IMR-90 (cell line): Measurements from ENCODE around the gene ACAA2. TPM values are rescaled to one million over a fixed set of nuclear protein-coding genes. Genes with fewer than 3 reads are reported as not detected.

Source experiments
- ATAC-seq: fragments of 200-7000 bp; cut with Tn5 transposase; 2 replicates; pipeline ENCODE4 v1.9.1; 2020; ENCODE audit warnings: low read depth, mild to moderate bottlenecking, moderate library complexity
- BruUV-seq: library from RNA; stranded (reverse); fragments of 400-500 nt; replicated peaks from 2 replicates; lab custom pipeline; 2021; lab: Mats Ljungman, UMichigan
- CTCF ChIA-PET: fragments of 300-600 bp; formaldehyde crosslinking; extraction: SDS; loops from one replicate; lab custom pipeline; 2021; ENCODE audit warnings: antibody characterized with exemption; lab: Yijun Ruan, JAX
- POLR2A ChIA-PET: fragments of 300-600 bp; sonication (Branson Sonifier 250); formaldehyde crosslinking; loops from one replicate; lab custom pipeline; 2022; ENCODE audit warnings: antibody characterized with exemption; ENCODE audit not compliant: unreplicated experiment; lab: Charles Lee
- DNase-seq: peaks from one replicate; pipeline ENCODE4 v3.0.0; 2013
- H2AFZ ChIP-seq: replicated peaks from 2 replicates; pipeline ENCODE3; 2013; ENCODE audit warnings: low read length, mild to moderate bottlenecking; ENCODE audit not compliant: poor library complexity
- H2AK5ac ChIP-seq: 2 replicates; pipeline ENCODE4 v1.6.1; 2013; ENCODE audit warnings: low read depth, low read length, inconsistent platforms
- H2AK9ac ChIP-seq: replicated peaks from 2 replicates; pipeline ENCODE3; 2013; ENCODE audit warnings: mild to moderate bottlenecking, low read depth, low read length, moderate library complexity; ENCODE audit not compliant: poor library complexity
- H2BK120ac ChIP-seq: 2 replicates; pipeline ENCODE4 v1.6.1; 2013; ENCODE audit warnings: low read depth, low read length, inconsistent platforms
- H2BK15ac ChIP-seq: 3 replicates; pipeline ENCODE4 v1.6.1; 2013; ENCODE audit warnings: low read depth, low read length, inconsistent platforms
- H2BK20ac ChIP-seq: 2 replicates; pipeline ENCODE4 v1.6.1; 2013; ENCODE audit warnings: low read depth, mild to moderate bottlenecking, inconsistent platforms, low read length, moderate library complexity
- H2BK5ac ChIP-seq: 2 replicates; pipeline ENCODE4 v1.6.1; 2013; ENCODE audit warnings: mild to moderate bottlenecking, low read depth, low read length, inconsistent platforms; ENCODE audit not compliant: poor library complexity, severe bottlenecking
- H3K14ac ChIP-seq: replicated peaks from 2 replicates; pipeline ENCODE4 v1.6.1; 2013; ENCODE audit warnings: low read depth, low read length, inconsistent platforms
- H3K18ac ChIP-seq: 2 replicates; pipeline ENCODE4 v1.6.1; 2013; ENCODE audit warnings: low read depth, low read length, control low read depth
- H3K23ac ChIP-seq: 2 replicates; pipeline ENCODE4 v1.6.1; 2013; ENCODE audit warnings: low read depth, low read length, inconsistent platforms
- H3K27ac ChIP-seq: 2 replicates; pipeline ENCODE4 v1.5.1; 2013; ENCODE audit warnings: mild to moderate bottlenecking, control low read depth, low read length; ENCODE audit not compliant: insufficient read depth
- H3K27me3 ChIP-seq: 2 replicates; pipeline ENCODE4 v1.6.1; 2013; ENCODE audit warnings: low read length; ENCODE audit not compliant: control insufficient read depth, insufficient read depth
- H3K36me3 ChIP-seq: 2 replicates; pipeline ENCODE4 v1.6.1; 2013; ENCODE audit warnings: low read length, mixed read lengths; ENCODE audit not compliant: control insufficient read depth, insufficient read depth
- H3K4ac ChIP-seq: 2 replicates; pipeline ENCODE4 v1.6.1; 2013; ENCODE audit warnings: low read depth, low read length, inconsistent platforms
- H3K4me1 ChIP-seq: 2 replicates; pipeline ENCODE4 v1.6.1; 2013; ENCODE audit warnings: low read length, mixed read lengths; ENCODE audit not compliant: control insufficient read depth, insufficient read depth
- H3K4me2 ChIP-seq: 2 replicates; pipeline ENCODE4 v1.6.1; 2013; ENCODE audit warnings: low read depth, mild to moderate bottlenecking, control low read depth, low read length, moderate library complexity
- H3K4me3 ChIP-seq: 2 replicates; pipeline ENCODE4 v1.5.1; 2013; ENCODE audit warnings: low read depth, mild to moderate bottlenecking, control low read depth, low read length, moderate library complexity; ENCODE audit not compliant: insufficient read depth
- H3K56ac ChIP-seq: 2 replicates; pipeline ENCODE4 v1.6.1; 2013; ENCODE audit warnings: low read length, inconsistent platforms; ENCODE audit not compliant: insufficient read depth; ENCODE audit errors: extremely low read depth
- H3K79me1 ChIP-seq, 2 experiments: 2 replicates each; pipeline ENCODE4 v1.6.1; 2013; ENCODE audit warnings: low read length in 2 of 2, inconsistent platforms in 1 of 2, low read depth in 1 of 2
- H3K9ac ChIP-seq: 2 replicates; pipeline ENCODE4 v1.6.1; 2013; ENCODE audit warnings: low read depth, low read length, control low read depth
- H3K9me1 ChIP-seq: 2 replicates; pipeline ENCODE4 v1.6.1; 2013; ENCODE audit warnings: low read length, inconsistent platforms; ENCODE audit not compliant: insufficient read depth
- H3K9me3 ChIP-seq: 2 replicates; pipeline ENCODE4 v1.6.1; 2013; ENCODE audit warnings: low read length; ENCODE audit not compliant: control insufficient read depth, insufficient read depth
- H4K20me1 ChIP-seq: 2 replicates; pipeline ENCODE4 v1.6.1; 2013; ENCODE audit warnings: low read length, inconsistent platforms; ENCODE audit not compliant: insufficient read depth
- H4K5ac ChIP-seq: 2 replicates; pipeline ENCODE4 v1.6.1; 2013; ENCODE audit warnings: mild to moderate bottlenecking, low read depth, low read length, control low read depth
- H4K8ac ChIP-seq, 2 experiments: 2 replicates each; pipeline ENCODE4 v1.6.1; 2013; ENCODE audit warnings: low read depth in 2 of 2, low read length in 2 of 2, control low read depth in 1 of 2, inconsistent platforms in 1 of 2
- H4K91ac ChIP-seq: 2 replicates; pipeline ENCODE4 v1.6.1; 2013; ENCODE audit warnings: low read depth, low read length, inconsistent platforms; ENCODE audit not compliant: insufficient read depth
- BHLHE40 ChIP-seq: fragments of 150-350 bp; IDR thresholded peaks from 2 replicates; pipeline ENCODE4 v1.6.1; 2016; ENCODE audit warnings: mild to moderate bottlenecking, low read depth, low read length
- CEBPB ChIP-seq: IDR thresholded peaks from 2 replicates; pipeline ENCODE4 v1.6.1; 2012; ENCODE audit warnings: low read depth, low read length, improper control_type of control experiment
- FOS ChIP-seq: fragments of 150-350 bp; IDR thresholded peaks from 2 replicates; pipeline ENCODE4 v1.6.1; 2016; ENCODE audit warnings: low read depth, low read length
- MAFK ChIP-seq: IDR thresholded peaks from 2 replicates; pipeline ENCODE4 v1.6.1; 2012; ENCODE audit warnings: low read depth, low read length, improper control_type of control experiment
- MXI1 ChIP-seq: IDR thresholded peaks from 2 replicates; pipeline ENCODE4 v1.6.1; 2012; ENCODE audit warnings: low read depth, mild to moderate bottlenecking, low read length, moderate library complexity, borderline replicate concordance
- NFE2L2 ChIP-seq: fragments of 150-350 bp; IDR thresholded peaks from 2 replicates; pipeline ENCODE4 v1.6.1; 2016; ENCODE audit warnings: low read depth, mild to moderate bottlenecking, low read length
- POLR2A ChIP-seq: IDR thresholded peaks from 2 replicates; pipeline ENCODE4 v1.6.1; 2012; ENCODE audit warnings: mild to moderate bottlenecking, low read depth, low read length
- RCOR1 ChIP-seq: IDR thresholded peaks from 2 replicates; pipeline ENCODE4 v1.6.1; 2012; ENCODE audit warnings: mild to moderate bottlenecking, low read length, improper control_type of control experiment; ENCODE audit not compliant: insufficient replicate concordance
- SMC3 ChIP-seq: fragments of 150-350 bp; IDR thresholded peaks from 2 replicates; pipeline ENCODE4 v1.6.1; 2016; ENCODE audit warnings: low read depth, mild to moderate bottlenecking, antibody characterized with exemption, low read length, moderate library complexity
- WGBS, 2 experiments: methylation state at CpG; one replicate each; pipeline versions ENCODE4 v1.1.5 to v1.1.7; 2013; ENCODE audit warnings: missing lambda C conversion rate in 2 of 2; ENCODE audit not compliant: insufficient read length in 1 of 2; ENCODE audit errors: extremely low coverage in 2 of 2; 5-methylcytosine and 5-hydroxymethylcytosine counted together
- dilution Hi-C: fragments of 300-500 bp; cut with HindIII; formaldehyde crosslinking; loops from one replicate; pipeline ENCODE4 v1.14.3; 2018; ENCODE audit warnings: low sequenced_read_pairs; ENCODE audit not compliant: unreplicated experiment
- in situ Hi-C: fragments of 300-500 bp; cut with MboI; formaldehyde crosslinking; loops from 3 replicates; pipeline ENCODE4 v1.14.3; 2019; ENCODE audit warnings: low sequenced_read_pairs, inconsistent platforms, mixed read lengths
- intact Hi-C: fragments of 100-400 bp; cut with micrococcal nuclease; formaldehyde crosslinking; loops from 2 replicates; pipeline ENCODE4 v1.10.0; 2022
- polyA plus RNA-seq, 3 experiments: library from polyadenylated mRNA; depleted of rRNA; stranded (reverse); fragments of >200 nt; gene quantifications; 2 replicates each; pipeline ENCODE4 v1.2.3, GENCODE V29; 2012; ENCODE audit warnings: low replicate concordance in 1 of 3
- total RNA-seq: library from RNA; depleted of rRNA; stranded (reverse); fragments of >200 nt; gene quantifications from 2 replicates; pipeline ENCODE4 v1.2.3, GENCODE V29; 2012
- TF ChIP-seq, protein P1 (sequence below): fragments of 150-350 bp; IDR thresholded peaks from 2 replicates; pipeline ENCODE4 v1.6.1; 2016; ENCODE audit warnings: low read depth, mild to moderate bottlenecking, low read length, moderate library complexity, borderline replicate concordance
- TF ChIP-seq, protein P2 (sequence below): fragments of 150-350 bp; IDR thresholded peaks from 2 replicates; pipeline ENCODE4 v1.6.1; 2017; ENCODE audit warnings: mild to moderate bottlenecking, antibody characterized with exemption, low read length, low read depth
- TF ChIP-seq, protein P3 (sequence below): conservative IDR thresholded peaks from 2 replicates; pipeline ENCODE4 v1.5.1; 2012; ENCODE audit warnings: mild to moderate bottlenecking, low read depth, low read length, improper control_type of control experiment

Gene ACAA2
- total and polyA plus RNA-seq, 2 of the 4 experiments (the other 2 are of a cell fraction): 24.4 to 61.5 TPM

DNA sequence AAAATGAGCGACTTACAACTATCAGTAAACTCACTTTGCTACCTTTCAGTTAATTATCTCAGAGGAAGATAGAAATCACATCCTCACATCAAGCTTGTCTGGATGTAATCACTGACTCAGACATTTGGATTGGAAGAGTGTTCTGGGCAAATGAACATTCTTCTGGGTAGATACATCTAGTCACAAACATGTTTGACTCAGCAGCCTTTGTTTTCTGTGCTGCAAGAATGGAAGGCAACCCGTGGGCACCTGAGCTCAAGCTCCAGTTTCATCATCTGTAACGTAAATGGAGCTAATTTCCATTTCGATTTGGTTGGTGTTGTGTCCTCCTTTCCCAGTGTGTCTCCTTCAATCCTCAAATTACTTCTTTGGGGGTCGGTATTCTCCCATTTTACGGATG is 58.5 kb downstream of the ACAA2 start:
- intact Hi-C loops (no loop called here), dilution Hi-C loops (no loop called here), in situ Hi-C loops (loop anchor here (10.0 kb wide), 1 partner anchor 190 kb away; the partner anchor contains the start of gene LIPG)
- BruUV-seq: no TSS peak
- Histone ChIP-seq H4K8ac (no peak overlapping the region), H3K9me3 (no peaks in the 10 kb centered on the region), H2AK9ac (no peak overlapping the region), H2AFZ (no peak overlapping the region), H3K4me2 (no peak overlapping the region), H2BK120ac (no peak overlapping the region), H3K56ac (no peak overlapping the region), H3K9ac (no peak overlapping the region), H2AK5ac (no peak overlapping the region), H3K4me3 (no peak overlapping the region), H4K20me1 (no peaks in the 10 kb centered on the region), H2BK15ac (no peak overlapping the region), H3K4ac (no peak overlapping the region), H3K4me1 (no peaks in the 10 kb centered on the region), H4K5ac (no peak overlapping the region), H4K91ac (no peak overlapping the region), H3K18ac (no peak overlapping the region), H3K36me3 (no peaks in the 10 kb centered on the region), H3K79me1 (no peaks in the 10 kb centered on the region), H3K14ac (no peak overlapping the region), H3K23ac (no peak overlapping the region), H2BK20ac (no peak overlapping the region), H3K9me1 (no peaks in the 10 kb centered on the region), H3K27ac (no peak overlapping the region), H3K27me3 (peaks cover 22% of the 10 kb centered on the region), H2BK5ac (no peak overlapping the region)
- ATAC-seq: no peak
- peak; percentile 13 for DNase-seq
- 86% methylated on average over 1 of the region's 6 CpGs; no CpG with 5 or more reads in 1 of the 2 experiments for WGBS, 2 experiments
- POLR2A ChIA-PET: interaction anchor here (0.6 kb wide), 1 partner anchor 767 kb away, joined by 3 read pairs; no protein-coding TSS in a partner anchor
- CTCF ChIA-PET: no interaction called here
- TF ChIP-seq BHLHE40 (no peak), POLR2A (no peak), MAFK (no peak), MXI1 (no peak), SMC3 (no peak), NFE2L2 (no peak), RCOR1 (no peak), CEBPB (no peak), FOS (no peak)
- TF ChIP-seq, protein P1, sequence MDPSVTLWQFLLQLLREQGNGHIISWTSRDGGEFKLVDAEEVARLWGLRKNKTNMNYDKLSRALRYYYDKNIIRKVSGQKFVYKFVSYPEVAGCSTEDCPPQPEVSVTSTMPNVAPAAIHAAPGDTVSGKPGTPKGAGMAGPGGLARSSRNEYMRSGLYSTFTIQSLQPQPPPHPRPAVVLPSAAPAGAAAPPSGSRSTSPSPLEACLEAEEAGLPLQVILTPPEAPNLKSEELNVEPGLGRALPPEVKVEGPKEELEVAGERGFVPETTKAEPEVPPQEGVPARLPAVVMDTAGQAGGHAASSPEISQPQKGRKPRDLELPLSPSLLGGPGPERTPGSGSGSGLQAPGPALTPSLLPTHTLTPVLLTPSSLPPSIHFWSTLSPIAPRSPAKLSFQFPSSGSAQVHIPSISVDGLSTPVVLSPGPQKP: no peak
- TF ChIP-seq, protein P2, sequence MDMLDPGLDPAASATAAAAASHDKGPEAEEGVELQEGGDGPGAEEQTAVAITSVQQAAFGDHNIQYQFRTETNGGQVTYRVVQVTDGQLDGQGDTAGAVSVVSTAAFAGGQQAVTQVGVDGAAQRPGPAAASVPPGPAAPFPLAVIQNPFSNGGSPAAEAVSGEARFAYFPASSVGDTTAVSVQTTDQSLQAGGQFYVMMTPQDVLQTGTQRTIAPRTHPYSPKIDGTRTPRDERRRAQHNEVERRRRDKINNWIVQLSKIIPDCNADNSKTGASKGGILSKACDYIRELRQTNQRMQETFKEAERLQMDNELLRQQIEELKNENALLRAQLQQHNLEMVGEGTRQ: no peak
- TF ChIP-seq, protein P3, sequence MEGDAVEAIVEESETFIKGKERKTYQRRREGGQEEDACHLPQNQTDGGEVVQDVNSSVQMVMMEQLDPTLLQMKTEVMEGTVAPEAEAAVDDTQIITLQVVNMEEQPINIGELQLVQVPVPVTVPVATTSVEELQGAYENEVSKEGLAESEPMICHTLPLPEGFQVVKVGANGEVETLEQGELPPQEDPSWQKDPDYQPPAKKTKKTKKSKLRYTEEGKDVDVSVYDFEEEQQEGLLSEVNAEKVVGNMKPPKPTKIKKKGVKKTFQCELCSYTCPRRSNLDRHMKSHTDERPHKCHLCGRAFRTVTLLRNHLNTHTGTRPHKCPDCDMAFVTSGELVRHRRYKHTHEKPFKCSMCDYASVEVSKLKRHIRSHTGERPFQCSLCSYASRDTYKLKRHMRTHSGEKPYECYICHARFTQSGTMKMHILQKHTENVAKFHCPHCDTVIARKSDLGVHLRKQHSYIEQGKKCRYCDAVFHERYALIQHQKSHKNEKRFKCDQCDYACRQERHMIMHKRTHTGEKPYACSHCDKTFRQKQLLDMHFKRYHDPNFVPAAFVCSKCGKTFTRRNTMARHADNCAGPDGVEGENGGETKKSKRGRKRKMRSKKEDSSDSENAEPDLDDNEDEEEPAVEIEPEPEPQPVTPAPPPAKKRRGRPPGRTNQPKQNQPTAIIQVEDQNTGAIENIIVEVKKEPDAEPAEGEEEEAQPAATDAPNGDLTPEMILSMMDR: no peak
